Osteocyte (in vitro differentiated cells): ENCODE results near the gene TMEM121. TPM values are rescaled to one million over a fixed set of nuclear protein-coding genes. Genes with fewer than 3 reads are reported as not detected.
"Not testable (repeated sequence)": the region's sequence is repeated elsewhere in the genome, so short reads cannot be mapped to it uniquely, and the experiment has no call there.

ENCODE experiments used
- DNase-seq: peaks from one replicate; pipeline ENCODE4 v3.0.0; 2021; ENCODE audit warnings: mixed read lengths; ENCODE audit not compliant: unreplicated experiment; ENCODE audit errors: extremely low spot score
- H3K27ac Mint-ChIP-seq: one replicate; pipeline ENCODE4 v1.8.0; 2021; ENCODE audit warnings: mild to moderate bottlenecking, mixed read lengths; ENCODE audit not compliant: unreplicated experiment
- H3K27me3 Mint-ChIP-seq: one replicate; pipeline ENCODE4 v1.8.0; 2021; ENCODE audit warnings: mixed read lengths; ENCODE audit not compliant: unreplicated experiment
- H3K36me3 Mint-ChIP-seq: one replicate; pipeline ENCODE4 v1.8.0; 2021; ENCODE audit warnings: mixed read lengths; ENCODE audit not compliant: unreplicated experiment
- H3K4me1 Mint-ChIP-seq: one replicate; pipeline ENCODE4 v1.8.0; 2021; ENCODE audit warnings: mixed read lengths; ENCODE audit not compliant: unreplicated experiment
- H3K4me3 Mint-ChIP-seq: one replicate; pipeline ENCODE4 v1.8.0; 2021; ENCODE audit warnings: mild to moderate bottlenecking, moderate library complexity, mixed read lengths; ENCODE audit not compliant: unreplicated experiment
- H3K9me3 Mint-ChIP-seq: one replicate; pipeline ENCODE4 v1.8.0; 2021; ENCODE audit warnings: mixed read lengths; ENCODE audit not compliant: unreplicated experiment
- CTCF ChIP-seq: fragments of 200-600 bp; sonication (generic); IDR thresholded peaks from 2 replicates; pipeline ENCODE4 v1.5.0; 2021; ENCODE audit warnings: antibody characterized with exemption, mild to moderate bottlenecking, moderate library complexity
- total RNA-seq: library from RNA; stranded (reverse); gene quantifications from 2 replicates; pipeline ENCODE4 v1.2.1, GENCODE V29; 2021

The TMEM121 gene
- total RNA-seq, 1 donor from 2014 or later, result 3.3 TPM

DNA sequence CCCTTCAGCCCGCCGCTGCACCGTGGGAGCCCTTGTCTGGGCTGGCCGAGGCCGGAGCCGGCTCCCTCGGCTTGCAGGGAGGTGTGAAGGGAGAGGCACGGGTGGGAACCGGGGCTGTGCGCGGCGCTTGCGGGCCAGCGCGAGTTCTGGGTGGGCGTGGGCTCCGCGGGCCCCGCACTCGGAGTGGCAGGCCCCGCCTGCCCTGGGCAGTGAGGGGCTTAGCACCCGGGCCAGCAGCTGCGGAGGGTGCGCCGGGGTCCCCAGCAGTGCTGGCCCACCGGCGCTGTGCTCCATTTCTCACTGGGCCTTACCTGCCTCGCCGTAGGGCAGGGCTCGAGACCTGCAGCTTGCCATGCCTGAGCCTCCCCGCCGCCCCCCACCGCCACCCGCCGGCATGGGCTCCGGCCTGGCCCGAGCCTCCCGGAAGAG lies 21.4 kb downstream of the TMEM121 start:
- H3K27me3 Mint-ChIP-seq, result peaks cover 17% of the 10 kb centered on the region
- H3K9me3 Mint-ChIP-seq, result peaks cover 20% of the 10 kb centered on the region

GRCh38 chr14:105549481-105549880 lies 23.1 kb downstream of the TMEM121 start:
- H3K4me1 Mint-ChIP-seq, result no peaks in the 10 kb centered on the region
- no peak for DNase-seq
- H3K27me3 Mint-ChIP-seq, result peaks cover 12% of the 10 kb centered on the region
- no peak overlapping the region for H3K27ac Mint-ChIP-seq
- H3K9me3 Mint-ChIP-seq, result peaks cover 9% of the 10 kb centered on the region
- H3K4me3 Mint-ChIP-seq, result no peak overlapping the region
- H3K36me3 Mint-ChIP-seq, result no peaks in the 10 kb centered on the region
- no peak for TF ChIP-seq CTCF

More for the DNA sequence above, 21.4 kb downstream of the TMEM121 start:
- TF ChIP-seq CTCF, result no peak
- H3K4me3 Mint-ChIP-seq, result no peak overlapping the region
- no peaks in the 10 kb centered on the region for H3K4me1 Mint-ChIP-seq
- H3K27ac Mint-ChIP-seq, result no peak overlapping the region
- no peak for DNase-seq
- no peaks in the 10 kb centered on the region for H3K36me3 Mint-ChIP-seq

DNA sequence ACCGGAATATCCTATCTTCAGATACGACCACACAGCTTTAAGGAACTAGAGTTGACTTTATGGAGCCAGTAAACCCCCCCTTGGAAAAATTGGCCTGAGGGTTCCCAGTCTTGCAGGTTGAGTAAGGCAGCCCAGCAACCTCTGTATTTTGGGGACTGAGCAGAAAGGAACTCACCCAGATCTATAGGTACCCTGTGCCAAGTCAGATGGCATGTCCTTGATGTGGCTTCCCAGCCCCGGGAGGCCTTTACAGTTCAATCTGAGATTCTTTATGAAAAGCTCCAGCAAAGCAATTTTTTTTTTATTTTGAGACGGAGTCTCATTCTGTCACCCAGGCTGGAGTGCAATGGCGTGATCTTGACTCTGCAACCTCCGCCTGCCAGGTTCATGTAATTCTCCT lies 27.6 kb downstream of the TMEM121 start:
- Mint-ChIP-seq H3K4me1 (no peaks in the 10 kb centered on the region), H3K27ac (no peak overlapping the region), H3K36me3 (no peaks in the 10 kb centered on the region), H3K9me3 (peaks cover 4% of the 10 kb centered on the region), H3K27me3 (peaks cover 28% of the 10 kb centered on the region), H3K4me3 (no peak overlapping the region)
- no peak for DNase-seq
- TF ChIP-seq CTCF, result no peak

DNA sequence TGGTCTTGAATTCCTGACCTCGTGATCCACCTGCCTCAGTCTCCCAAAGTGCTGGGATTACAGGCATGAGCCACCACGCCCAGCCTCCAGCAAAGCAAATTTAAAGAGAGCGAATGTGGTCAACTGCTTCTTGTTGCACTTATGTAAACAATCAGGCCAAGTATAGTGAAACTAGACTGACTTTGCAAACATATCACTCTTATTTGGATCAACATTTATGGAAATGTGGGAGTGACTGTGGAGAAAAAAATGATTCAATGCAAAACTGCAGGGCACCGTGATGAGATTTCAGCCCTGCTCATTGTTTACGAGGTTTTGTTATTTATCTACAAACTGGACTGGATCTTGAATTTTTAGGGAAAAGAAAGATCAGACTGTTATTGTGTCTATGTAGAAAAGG lies 28.1 kb downstream of the TMEM121 start:
- no peak overlapping the region for H3K4me3 Mint-ChIP-seq
- peaks cover 4% of the 10 kb centered on the region for H3K9me3 Mint-ChIP-seq
- peaks cover 28% of the 10 kb centered on the region for H3K27me3 Mint-ChIP-seq
- DNase-seq, result no peak
- H3K36me3 Mint-ChIP-seq, result no peaks in the 10 kb centered on the region
- H3K4me1 Mint-ChIP-seq, result no peaks in the 10 kb centered on the region
- H3K27ac Mint-ChIP-seq, result no peak overlapping the region
- no peak for TF ChIP-seq CTCF

DNA sequence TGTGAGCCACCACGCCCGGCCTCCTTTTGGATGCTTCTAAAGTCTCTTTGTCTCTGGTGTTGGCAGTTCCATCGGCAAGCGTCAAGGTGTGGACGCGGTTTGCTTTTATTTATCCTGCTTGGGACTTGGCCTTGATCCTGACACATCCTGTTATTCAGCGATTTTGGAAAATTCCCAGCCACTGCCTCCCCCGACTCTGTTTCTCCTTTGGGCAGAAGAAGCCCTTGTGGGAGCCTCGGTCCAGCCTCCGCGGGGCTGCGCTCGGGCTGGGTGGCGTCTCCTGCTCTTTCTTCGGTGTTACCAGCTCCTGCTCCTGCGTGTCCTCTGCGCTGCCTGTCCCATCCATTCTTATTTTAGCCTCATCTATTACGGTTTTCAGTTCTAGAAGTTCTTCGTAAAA lies 31.3 kb downstream of the TMEM121 start:
- peaks cover 19% of the 10 kb centered on the region for H3K27me3 Mint-ChIP-seq
- not testable (repeated sequence) for H3K4me1 Mint-ChIP-seq, H3K36me3 Mint-ChIP-seq, H3K27ac Mint-ChIP-seq, H3K4me3 Mint-ChIP-seq, DNase-seq, H3K9me3 Mint-ChIP-seq
